Activated effector memory CD4-positive, alpha-beta T cell treated with Interleukin-2 at 50 U/mL for 16 hours (primary cell): ENCODE measurements around the gene GPC6.

Source experiments
- DNase-seq: peaks from one replicate; pipeline ENCODE4 v3.0.0-alpha.2; 2020

Gene GPC6

DNA sequence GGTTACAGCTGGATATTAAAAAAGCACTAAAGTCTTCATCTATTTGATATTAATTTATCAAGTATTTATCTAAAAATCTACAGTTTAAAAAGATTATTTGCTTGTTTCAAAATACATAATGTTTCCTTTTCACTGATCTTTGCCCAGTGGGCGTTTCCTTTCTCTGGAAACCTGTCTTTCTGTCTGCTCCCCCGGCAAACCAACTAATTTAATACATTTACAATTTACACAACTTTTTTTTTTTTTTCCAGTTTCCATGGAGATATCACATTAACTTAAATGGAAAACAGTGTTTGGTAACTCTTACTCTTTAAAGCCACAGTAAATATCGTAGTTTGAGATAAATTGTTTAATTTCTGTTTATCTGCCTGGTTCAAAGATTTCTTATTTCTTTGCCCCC lies 5.3 kb downstream of the GPC6 start:
- no peak for DNase-seq

DNA sequence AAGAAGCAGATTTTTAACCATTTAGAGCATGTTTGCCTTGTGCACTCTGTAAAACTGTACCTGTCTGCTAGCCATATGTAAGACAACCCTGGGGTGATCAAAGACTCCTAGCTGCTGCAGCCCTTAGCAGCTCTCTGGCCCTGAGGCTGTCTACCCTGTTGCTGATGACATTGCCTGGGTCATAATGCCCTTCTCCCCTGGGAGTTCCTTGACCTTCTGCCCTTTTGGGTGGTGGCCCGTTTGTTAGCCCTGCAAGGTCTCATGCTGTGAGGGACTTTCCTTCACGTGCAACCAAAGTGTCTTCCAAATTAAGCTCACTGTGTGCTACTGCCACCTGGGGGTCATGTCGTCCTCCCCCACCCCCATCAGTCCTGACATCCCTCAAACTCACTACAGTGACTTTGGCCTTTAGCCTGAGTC lies 7.4 kb downstream of the GPC6 start:
- DNase-seq: no peak

DNA sequence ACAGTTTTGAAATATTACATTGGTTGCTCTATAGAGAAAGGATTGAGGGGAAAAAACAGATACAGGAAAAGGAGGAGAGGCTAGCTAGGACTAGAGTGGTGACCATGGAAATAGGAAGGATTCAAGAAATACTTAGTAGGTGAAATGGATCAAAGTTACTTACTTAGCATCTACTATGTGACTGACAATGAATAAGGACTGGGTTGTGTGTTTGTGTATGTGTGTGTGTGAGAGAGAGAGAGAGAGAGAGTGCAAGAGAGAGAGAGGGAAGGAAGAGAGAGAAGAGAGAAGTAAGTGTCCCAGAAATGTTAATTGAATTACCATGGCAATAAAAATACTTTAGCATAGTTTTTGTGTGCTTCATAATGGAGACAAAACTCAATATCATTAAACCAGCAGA lies 7.9 kb downstream of the GPC6 start:
- DNase-seq: no peak

DNA sequence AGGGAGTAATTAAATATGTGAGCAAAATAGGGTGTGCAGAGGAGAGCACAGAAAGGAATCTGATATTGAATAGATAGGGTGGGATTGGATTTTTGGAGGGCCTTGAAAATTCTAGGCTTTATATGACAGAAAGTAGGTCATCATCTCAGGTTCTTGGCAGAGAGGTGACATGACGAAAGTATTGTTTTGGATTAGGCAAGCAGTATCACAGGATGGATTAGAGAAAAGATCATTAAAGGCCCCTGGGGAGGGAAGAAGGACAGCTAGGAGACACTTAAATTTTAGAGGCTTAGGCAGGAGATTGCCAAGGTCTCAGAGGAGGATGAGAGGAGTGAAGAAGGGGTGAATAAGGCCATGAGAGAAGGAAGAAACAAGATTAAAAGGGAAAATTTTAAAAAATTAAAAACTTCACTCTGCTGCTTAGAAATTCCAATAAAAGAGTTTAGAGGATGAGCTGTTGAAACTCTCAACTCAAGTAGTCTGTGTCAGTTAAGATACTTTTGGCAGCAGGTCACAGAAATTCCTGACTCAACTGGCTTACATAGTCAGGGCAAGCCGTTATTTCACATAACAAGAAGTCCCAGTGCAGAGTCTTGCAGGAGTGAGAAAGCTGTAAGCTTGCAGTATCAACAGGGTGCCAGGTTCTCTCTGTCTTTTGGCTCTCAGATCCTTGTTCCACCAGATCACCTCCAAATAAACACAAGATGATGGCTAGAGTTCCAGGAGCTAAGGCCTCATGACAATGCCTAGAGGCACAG lies 8.8 kb downstream of the GPC6 start:
- DNase-seq: no peak

DNA sequence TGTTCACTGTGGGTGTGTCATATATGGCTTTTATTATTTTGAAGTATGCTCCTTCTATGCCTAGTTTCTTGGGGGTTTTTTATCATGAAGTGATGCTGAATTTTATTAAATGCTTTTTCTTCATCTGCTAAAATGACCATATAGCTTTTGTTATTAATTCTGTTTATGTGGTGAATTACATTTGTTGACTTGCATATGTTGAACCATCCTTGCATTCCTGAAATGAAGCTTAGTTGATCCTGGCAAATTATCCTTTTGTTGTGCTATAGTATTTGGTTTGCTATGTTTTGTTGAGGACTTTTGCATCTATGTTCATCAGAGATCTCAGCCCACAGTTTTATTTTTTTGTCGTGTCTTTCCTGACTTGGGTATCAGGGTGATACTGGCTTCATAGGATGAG lies 12.1 kb downstream of the GPC6 start:
- no peak for DNase-seq

DNA sequence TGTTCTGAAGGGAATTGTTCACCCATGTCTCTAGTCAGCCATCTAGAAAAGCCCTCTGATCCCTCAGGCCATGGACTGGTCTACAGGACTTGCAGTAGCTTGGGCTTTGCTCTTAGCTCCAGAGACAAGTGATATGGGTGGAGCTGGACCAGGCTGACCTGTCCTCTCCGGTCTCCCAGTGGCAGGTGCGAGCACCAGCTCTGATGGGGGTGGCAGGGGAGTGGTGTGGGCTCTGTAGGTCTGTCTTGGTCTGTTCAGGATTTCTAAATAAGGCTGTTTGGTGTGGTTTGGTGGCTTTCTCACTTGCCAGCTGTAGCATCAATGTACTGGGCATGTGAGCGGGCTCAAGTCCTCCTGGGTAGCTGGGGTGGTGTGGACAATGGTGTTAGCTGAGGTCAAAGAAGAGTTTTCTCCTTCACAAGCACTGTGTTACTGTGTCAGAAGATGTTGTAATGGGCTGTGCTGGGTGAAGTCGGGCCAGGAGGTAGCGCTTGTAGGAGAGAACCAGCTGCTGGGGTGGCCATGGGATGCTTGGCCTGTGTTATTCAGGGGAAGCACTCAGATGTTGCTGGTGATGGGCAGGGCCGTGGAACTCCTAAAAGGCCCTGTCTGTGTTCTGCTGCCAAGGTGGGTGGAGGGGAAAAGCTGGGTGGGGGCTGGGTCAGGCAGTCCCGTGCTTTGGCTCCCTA lies 16.9 kb downstream of the GPC6 start:
- DNase-seq: no peak

DNA sequence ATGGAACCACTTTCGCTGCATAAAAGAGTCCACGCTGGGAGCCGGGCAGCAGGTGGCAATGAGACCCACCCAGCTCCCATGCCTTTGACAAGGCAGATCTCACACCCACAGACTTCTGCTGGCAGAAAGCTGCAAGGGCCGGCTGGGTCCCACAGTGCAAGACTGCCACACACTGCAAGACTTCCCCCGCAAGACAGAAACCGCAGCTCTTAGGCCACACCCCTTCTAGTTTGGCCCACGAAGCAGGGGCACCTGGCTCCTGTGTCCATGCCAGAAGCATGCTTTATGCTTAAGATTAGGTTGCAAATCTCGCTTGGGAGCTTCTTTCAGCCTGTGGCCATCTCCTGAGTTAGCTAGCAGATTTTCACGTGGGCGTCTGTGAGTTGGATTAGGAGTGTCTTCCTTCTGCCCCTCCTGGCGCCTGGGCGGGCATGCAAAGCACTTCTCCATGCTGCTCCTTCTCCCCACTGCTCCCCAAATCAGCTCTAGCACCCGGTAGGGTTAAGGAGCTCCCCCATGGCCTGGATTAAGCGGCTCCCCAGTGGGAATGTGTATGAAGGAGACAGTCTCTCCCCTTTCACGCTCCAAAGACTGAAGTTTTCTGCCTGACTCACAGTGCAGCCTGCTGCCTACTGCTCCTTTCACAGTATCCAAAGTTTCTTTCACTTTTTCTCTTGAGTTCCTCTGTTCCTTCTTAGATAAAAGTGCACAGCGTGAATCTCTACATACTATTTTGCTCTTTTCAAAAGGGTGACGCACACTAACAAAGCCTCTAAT lies 17.7 kb downstream of the GPC6 start:
- no peak for DNase-seq

DNA sequence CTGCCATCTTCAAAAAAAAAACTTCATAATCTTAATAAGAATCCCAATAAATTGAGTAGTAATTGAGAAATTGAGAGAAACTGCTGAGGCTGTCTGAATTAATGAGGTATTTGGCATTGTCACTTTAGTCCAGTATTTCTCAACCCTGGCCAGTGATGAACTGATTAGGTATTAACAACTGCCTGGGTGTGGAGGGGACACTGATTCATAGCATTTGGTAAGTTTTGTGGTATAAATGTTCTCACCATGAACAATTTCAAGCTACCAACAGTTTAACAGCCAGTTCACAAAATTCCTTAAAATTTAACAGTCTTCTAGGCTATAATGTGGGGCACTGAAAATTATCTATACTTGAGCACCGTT lies 18.3 kb downstream of the GPC6 start:
- DNase-seq: no peak

DNA sequence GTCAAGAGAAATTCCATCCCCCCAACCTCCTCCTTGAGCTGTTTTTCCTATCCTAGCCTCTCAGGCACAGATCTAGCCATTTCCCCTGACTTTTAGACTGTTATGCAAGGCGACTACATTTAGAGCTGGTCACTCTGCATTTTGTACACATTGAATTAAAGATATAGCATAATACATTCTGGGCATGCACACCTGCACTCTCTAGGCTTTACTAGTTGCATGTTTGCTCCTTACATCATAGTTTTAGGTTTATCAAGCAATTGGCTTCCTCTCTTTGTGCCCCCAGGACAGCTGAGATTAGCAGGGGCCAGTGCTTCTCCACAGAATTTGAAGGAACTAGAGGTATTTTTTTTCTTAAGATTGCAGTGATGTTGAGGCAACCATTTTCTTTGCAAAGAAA lies 19.5 kb downstream of the GPC6 start:
- DNase-seq: no peak

DNA sequence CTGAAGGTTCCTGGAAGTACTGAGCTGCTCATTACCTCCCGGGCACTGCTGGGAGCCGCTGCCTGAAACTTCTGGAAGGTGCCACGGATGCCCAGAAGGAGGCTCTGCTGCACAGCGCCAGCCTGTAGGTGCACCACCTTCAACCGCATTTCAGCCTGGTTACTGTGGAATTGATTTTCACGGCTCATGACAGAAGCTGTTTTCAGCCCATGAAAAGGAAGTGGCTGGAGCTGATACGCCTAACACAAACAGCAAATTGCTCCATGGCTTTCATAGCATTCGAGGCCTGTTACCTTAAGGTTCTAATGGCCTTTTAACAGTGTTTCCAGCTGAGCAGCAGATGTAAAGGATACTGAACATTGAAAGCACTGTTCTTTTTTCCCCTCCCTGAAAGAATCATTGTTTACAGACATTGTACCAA lies 22.0 kb downstream of the GPC6 start:
- no peak for DNase-seq

DNA sequence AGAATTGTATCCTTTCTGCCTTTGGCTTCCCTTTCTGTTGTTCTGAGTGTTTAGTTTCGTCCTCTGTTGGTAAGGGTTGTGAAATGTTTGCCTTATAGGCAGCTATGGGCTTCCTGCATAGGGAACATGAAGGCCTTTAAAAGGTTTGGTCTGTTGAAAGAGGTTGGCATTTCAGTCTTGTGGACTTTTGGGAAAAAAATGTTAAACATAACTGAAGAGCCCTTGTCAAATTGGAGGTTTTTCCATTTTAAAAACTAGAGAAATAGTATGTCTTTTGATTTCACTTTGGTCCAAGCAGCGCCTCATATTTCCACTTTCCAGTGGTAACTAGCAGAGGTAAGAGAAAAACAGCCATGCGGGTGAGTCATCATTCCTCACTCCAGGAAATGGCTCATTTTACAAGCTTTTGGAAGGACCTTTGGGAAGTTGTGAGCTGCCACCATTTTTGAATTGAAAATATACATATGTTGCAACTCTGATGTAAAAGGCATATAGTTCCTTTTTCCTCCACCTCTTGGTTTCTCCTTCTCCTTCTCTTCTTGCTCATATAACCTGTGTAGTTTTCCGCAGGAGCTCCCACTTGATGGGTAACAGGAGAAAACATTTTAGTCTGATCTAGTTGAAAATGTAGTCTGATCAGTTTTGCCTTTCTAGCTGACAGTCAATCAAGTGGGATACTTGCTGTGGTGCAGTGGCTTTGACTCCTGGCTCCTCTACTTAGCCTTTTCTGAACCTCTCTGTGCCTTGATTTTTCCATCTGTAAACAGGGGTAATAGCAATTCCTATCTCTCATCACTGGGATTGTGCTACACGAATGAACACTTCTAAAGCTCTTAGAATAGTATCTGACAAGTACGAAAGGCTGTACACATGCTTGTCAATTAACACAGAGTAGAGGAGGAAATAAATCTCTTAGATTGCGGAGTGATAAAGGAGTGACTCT lies 23.0 kb downstream of the GPC6 start:
- no peak for DNase-seq

DNA sequence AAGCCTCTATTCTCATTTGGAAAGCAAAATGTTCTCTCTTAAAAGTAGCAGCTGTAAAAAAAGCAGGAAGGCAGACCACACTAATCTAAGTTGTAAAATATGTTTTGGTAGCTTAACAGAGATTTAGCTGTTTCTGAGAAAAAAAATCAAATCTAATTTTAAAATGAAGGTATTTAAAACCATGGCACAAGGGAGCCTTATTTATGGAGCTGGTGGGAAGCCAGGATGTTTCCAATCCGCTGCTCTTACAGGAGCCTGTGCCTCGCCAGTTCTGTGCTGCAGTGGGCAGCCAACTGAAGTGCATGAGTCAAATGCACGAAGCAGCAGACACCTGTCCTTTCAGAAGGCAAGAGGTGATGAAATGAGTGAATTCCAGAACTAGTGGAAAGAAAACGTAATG lies 28.2 kb downstream of the GPC6 start:
- no peak for DNase-seq

DNA sequence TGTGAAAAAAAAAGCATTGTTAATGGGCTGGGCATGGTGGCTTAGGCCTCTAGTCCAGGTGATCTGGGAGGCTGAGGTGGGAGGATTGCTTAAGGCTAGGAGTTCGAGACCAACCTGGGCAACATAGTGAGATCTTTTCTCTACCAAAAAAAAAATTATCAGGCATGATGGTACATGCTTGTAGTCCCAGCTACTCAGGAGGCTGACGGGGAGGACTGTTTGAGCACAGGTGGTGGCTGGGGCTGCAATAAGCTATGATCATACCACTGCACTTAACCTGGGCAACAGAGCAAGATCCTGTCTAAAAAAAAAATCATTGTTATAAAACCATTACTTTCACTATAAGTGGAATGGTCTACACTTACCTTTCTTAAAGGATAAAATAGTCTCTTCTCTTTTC lies 30.4 kb downstream of the GPC6 start:
- DNase-seq: no peak

DNA sequence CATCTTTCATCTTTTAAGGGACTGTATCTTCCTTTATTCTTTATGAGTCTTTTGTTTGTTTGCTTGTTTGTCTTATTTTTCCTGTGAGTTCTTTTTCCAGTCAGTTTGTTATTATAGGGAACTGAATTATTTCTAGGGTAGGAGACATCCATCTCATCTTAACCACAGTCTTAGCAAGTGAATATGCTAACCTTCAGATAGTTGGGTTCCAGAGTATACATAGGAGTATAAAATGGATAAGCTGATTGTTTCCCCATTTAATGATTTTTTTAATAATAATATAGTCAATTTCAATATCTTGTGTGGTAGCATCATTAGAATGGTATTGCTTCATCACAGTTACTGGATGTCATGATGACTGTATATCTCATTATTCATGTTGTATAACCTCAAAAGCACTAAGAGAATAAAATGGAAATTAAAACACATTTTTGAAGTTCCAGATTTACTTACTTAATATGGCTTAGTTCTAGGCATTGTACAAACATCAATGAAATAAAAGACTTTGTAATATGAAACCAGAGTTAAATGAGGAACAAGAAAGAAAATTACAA lies 33.0 kb downstream of the GPC6 start:
- DNase-seq: no peak

DNA sequence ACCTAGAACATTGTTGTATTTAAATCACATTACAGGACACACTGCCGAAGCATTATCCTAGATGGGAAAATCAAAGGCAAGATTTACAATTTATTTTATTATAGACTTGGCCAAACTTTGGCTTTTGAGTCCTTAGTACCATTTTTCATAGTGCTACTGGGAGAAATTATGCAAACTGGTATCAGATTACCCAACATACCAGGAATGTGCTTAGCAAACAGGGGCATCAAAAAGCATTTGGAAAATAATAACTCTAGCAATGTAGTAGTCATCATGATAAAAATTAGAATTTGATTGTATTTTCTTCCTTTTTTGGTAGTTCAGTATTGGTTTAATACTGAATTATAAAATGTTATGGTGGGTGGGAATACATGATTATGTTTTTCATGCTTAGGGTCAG lies 34.0 kb downstream of the GPC6 start:
- DNase-seq: no peak

DNA sequence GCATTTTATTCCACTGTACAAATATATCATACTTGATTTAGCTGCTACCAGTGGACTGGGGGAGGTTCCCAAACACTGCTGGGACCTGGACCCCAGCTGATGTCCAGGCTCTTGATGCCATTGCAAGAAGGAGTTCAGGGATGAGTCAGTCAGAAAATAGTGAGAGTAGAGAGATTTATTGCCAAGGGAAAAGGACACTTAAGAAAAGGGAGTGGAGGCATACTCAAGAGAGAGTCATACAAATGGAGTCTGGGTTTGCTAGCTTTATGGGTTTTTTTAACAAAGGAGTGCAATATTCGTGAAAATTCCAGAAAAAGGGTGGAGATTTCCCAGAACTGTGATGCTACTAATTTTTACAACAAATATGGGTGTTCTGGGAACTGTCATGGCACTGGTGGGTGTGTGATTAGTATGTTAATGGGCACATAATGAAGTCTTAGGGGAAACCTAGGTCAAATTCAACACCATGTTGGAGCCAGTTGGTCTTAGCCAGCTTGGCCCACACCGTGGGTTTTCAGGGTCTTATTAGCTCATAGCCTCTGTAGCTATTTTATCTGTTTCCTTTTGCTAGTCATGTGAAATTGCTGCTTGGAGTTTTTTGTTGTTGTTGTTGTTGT lies 36.2 kb downstream of the GPC6 start:
- DNase-seq: no peak

DNA sequence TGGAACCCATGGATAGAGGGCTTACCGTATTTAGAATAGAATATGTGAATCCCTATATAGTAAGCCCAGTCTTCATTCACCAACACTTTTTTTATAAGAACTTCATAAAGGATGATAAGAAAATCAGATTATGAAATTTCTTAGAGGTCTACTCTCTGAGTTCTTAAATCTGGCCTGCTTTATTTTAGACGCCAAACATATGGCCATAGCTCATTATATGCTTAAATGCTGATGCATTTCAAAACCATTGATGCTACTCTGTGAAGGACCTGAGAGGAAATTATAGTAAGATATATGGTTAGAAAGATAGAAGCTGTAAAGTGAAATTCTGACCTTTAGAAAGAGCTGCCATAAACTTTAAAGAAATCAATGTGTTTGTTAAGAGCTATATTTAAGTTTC lies 38.3 kb downstream of the GPC6 start:
- DNase-seq: no peak

DNA sequence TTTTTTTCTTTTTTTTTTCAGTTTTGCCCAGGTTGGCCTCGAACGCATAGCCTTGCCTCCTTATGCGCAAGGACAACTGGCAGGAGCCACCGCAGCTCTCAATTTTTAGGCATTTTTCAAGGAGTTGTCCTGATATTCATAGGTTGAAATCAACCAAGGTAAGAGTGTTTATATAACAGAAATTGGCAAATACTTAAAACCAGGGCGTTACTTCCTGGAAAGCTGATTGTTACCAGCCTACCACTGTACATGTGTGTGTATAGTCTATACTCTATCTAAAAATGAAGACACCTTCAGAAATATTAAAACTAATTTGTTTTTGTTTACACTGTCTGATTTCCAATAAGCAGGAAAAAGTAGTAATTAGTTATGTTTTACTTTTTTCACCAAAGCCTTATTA lies 39.2 kb downstream of the GPC6 start:
- no peak for DNase-seq

DNA sequence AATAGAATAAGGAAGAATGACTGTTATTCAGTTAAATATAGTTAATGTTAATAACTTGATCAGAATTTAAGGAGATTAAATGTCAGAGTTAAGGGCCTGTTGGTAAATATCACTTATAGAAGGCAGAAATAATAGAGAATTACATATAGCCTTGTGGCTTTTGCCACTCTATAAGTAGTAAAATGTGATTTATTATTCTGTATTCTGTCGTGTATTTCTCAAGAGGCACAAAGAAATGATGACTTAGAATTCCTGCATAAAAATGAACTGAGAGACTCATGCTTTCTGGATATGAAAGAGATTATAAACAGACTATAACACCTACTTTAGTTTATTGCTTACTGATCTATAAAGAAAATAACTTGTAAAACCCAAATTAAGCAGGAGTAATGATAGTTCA lies 40.1 kb downstream of the GPC6 start:
- DNase-seq: no peak

DNA sequence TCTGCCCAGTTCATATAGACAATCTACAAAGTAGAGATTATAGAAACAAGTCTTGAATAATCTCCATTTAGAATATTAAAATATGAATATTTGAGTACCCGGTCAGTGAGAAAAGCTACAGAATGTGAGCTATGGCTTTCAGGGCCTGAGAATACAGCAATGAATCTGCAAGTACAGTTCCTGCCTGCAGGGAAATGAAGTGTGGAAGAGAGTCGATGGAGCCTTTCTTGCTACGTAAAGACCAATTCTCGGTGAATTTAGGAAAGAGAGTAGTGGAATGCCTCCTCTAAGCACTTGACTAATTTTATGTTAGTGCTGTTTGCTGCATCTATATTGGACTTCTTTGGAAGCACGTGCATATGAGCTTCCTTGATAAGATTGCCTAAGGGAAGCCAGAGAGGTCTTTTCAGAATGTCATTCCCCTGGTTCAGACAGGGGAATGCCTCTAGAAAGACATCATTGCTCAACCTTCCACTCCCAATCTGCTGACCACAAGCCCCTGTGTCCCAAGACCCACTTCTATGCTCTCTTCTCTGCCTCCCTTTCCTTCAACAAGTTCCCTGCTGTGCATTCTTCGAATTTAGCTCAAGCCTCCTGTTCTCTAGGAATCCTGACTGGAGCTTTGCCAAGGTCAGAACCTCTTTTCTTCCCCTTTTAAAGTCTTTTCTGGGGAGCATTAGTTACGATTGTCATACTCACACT lies 41.9 kb downstream of the GPC6 start:
- DNase-seq: no peak
